KOPT-K1 (cell line): ENCODE data around the gene RNASE1.
"Not testable (repeated sequence)": the region's sequence is repeated elsewhere in the genome, so short reads cannot be mapped to it uniquely, and the experiment has no call there.

Experiments used
- H3K27ac ChIP-seq: fragments of 200-600 bp; sonication (generic); 2 replicates; pipeline ENCODE4 v1.5.1; 2016; ENCODE audit warnings: antibody characterized with exemption, mild to moderate bottlenecking, low read depth, low read length; ENCODE audit not compliant: poor library complexity, severe bottlenecking
- H3K36me3 ChIP-seq: fragments of 200-600 bp; sonication (generic); 2 replicates; pipeline ENCODE4 v1.5.1; 2017; ENCODE audit warnings: antibody characterized with exemption, mild to moderate bottlenecking, low read length, moderate library complexity; ENCODE audit not compliant: insufficient read depth
- H3K9me3 ChIP-seq: fragments of 200-600 bp; sonication (generic); 2 replicates; pipeline ENCODE4 v1.5.1; 2017; ENCODE audit warnings: antibody characterized with exemption, low read length, mild to moderate bottlenecking; ENCODE audit not compliant: insufficient read depth, poor library complexity, severe bottlenecking

Gene RNASE1

DNA sequence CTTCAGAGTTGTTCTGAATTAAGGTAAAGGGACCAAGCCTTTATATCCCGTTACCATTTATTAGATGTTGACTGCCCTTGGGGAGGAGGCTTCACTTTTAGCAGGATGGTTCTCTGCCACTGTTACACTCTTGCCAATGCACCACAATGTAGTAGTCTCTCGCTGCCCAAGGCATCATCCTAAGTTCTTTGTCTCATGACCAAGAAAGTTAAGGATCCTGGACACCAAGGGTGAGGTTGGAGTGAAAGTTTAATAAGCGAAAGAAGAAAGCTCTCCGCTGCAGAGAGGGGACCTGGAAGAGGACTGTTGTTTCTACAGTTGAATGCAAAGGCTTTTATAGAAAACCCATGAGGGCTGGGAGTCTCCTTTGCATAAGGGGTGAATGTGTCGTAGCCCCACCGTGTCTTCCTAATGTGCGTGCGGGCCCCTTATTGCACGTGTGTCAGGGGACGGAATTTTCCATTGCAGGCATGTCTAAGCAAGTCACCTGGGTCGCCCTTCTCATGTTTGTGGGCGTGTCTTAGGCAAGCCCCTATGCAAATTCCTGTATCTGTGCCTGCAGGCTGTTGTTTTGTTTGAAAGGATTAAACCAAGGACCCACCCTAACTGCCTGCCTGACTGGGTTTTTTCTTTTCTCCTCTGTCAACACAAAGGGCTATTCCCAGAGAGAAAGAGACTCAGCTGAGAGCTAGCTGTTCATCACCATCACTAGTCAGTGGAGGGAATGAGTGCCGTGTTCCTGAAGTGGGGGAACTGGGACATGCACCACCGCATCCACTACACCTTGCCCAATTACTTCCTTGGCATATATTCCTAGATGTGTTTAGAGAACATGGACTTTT lies 17.6 kb upstream of the RNASE1 start:
- H3K9me3 ChIP-seq = no peaks in the 10 kb centered on the region
- H3K27ac ChIP-seq = no peak overlapping the region
- no peaks in the 10 kb centered on the region for H3K36me3 ChIP-seq

DNA sequence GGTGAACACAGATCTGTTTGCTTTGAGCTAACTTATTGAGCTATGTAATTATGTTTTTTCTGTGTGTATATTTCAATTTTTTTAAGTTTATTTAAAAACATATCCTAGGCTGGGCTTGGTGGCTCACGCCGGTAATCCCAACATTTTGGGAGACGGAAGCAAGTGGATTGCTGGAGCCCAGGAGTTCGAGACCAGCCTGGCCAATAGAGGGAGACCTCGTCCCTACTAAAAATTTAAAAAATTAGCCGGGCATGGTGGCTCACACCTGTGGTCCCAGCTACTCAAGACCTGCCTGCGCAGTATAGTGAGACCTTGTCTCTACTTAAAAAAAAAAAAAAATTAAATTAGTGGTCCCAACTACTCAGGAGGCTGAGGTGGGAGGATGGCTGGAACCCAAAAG lies 16.2 kb upstream of the RNASE1 start:
- no peaks in the 10 kb centered on the region for H3K9me3 ChIP-seq

GRCh38 chr14:20815946-20816345 lies 13.3 kb upstream of the RNASE1 start:
- not testable (repeated sequence) for H3K9me3 ChIP-seq, H3K27ac ChIP-seq, H3K36me3 ChIP-seq

More for the DNA sequence above, 16.2 kb upstream of the RNASE1 start:
- no peaks in the 10 kb centered on the region for H3K36me3 ChIP-seq
- H3K27ac ChIP-seq = no peak overlapping the region

DNA sequence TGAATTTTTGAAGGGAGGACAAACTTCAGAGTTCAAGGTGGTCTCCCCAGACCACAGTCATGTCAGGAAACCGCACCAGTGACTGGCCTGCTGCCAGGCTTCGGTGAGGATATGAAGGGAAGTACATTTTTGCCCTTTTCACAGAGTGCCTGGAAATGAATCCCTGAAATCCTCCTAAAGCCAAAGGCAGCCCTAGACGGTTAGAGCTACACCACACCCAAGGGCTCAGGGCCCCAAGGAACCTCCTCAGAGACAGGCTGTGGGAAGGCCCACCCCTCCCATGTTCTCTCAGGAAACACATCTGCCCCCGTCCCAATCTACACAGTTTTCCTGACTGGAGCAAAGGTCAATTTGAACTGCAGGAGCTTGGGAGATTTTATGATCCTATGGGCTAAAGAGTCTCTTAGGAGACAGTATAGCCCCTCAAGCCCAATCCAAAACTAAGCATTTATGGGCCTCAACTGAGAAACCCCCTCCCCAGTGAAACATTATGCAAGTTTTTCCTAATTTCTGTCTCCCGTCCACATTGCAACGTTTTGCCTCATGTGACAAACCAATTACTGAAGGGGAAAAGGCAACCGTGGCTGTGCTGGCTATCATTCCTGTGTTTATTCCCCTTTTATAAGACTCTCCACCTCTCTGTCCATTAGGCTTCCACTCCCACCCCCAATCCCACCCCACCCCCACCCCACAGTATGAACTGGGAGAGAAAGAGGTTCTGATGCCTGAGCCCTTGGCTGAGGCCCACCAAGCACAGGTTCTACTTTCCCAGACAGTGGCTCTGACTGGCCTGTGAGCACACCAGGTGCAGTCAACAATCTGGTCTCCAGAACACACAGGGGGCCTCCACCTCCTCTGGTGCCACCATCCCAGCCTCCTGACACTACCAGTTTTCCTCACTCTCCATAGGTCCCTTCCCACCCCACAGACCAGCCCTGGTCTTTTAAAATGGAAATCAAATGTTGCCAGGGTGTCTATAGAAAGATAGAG lies 9.6 kb upstream of the RNASE1 start:
- Histone ChIP-seq H3K36me3 (no peaks in the 10 kb centered on the region), H3K27ac (no peak overlapping the region), H3K9me3 (no peaks in the 10 kb centered on the region)

DNA sequence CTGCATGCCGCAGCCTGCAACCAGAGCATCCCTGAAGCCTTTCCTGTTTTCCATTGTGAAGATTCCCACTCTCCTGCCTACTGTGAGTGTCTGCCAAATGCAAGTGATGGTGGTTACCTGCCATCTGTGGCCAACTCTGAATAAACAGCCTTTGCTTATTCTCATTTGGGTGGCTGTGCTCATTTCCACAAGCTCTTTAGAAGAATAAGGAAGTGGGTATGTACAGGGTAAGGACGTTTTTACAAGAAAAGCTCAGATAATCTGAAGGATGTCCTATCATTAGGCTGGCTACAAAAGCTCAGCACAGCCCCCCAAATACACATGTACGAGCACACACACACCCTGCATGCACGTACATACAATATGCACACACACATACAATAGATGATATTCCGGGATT lies 7.3 kb upstream of the RNASE1 start:
- no peaks in the 10 kb centered on the region for H3K9me3 ChIP-seq
- H3K36me3 ChIP-seq = no peaks in the 10 kb centered on the region

DNA sequence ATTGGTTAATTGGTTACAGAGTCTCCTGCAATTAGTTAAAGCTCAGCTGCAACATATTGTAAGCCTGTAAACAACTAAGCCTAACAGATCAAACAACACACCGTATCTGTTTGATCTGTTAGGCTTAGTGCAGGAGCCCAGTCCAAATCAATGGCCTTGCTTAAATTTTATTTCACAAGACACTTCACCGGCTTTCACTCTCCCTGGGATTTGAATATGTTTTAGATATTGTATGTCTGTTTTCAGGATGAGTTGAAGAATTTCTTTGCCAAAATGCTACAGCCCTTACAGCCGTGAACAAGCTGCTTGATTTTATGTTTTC lies 5.5 kb upstream of the RNASE1 start:
- H3K9me3 ChIP-seq = no peaks in the 10 kb centered on the region
- no peak overlapping the region for H3K27ac ChIP-seq
- no peaks in the 10 kb centered on the region for H3K36me3 ChIP-seq

More for the DNA sequence above, 7.3 kb upstream of the RNASE1 start:
- H3K27ac ChIP-seq = no peak overlapping the region

DNA sequence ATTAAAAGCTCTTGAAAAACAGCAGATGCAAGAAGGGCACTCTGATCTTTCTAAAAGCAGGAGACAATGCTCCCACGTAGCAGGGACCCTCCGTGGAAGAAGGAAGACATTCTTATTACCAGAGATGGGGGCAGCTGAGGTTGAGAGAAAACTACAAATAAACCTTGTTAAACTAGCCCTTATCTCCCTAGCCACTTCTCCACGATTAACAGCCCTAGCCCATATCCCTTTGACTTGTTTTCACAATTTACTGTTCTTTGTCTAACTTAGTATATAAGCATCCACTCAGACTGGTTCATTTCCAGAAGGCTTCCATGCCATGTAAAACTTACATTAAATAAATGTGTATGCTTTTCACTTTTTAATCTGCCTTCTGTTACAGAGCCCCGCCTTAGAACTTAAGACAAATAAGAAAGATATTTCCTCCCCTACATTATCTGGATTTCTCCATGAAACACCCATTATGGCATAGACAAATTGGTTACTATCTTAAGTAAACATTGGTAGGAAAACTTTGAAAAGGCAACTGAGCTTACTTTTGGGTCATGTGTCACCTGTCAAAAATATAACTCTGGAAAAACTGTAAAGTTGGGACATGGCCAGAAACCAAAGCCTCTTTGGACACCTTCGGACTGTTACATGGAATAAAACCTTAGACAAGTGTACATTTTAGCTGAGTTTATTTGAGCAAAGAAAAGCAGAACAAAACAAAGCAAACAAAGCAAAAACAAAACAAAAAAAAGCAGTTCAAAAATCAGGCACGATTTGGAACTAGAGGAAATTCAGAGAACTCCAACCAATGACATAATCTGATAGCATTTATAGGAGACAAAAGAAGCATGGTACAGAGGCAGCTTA lies 4.9 kb upstream of the RNASE1 start:
- H3K9me3 ChIP-seq = no peaks in the 10 kb centered on the region
- H3K27ac ChIP-seq = no peak overlapping the region
- H3K36me3 ChIP-seq = no peaks in the 10 kb centered on the region

DNA sequence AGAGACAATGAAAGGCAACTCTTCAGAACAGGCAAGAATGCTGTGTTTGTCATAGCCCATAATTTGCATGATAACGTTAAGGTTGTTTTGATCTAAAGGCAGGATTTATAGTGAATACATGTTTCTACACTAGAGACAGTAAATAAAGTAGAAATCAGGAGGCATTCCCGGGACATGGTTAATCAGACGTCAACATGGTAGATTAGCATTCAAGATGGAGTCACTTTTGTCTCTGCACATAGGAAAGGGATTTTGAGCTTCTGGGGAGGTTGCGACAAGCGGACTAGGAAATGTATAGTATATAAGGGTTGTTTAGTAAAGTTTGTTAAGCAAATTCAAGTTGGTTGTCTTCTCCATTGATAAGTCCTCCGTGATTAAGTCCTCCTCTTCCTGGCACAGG lies 2.8 kb upstream of the RNASE1 start:
- H3K9me3 ChIP-seq = no peaks in the 10 kb centered on the region
- H3K36me3 ChIP-seq = no peaks in the 10 kb centered on the region
- H3K27ac ChIP-seq = no peak overlapping the region

DNA sequence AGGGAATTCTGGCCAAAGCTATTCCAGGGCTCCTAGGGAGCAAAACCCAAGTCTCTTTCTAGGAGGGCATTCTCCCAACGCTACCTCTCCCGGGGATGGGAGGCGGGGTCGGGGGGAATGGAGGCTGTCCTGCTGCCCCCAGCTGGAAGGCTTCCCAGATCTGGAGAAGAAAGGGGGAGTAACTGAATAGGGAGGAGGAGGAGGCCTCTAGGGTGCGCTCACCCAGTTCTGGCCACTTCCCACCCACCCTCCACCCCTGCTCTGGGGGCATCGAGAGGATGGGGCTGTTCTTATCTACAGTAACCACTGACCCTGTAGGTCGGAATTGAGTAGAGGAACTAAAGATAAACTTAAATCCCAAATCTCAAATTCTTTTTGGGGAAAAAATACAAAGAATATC lies 579 bp upstream of the RNASE1 start:
- Histone ChIP-seq H3K27ac (no peak overlapping the region), H3K9me3 (no peaks in the 10 kb centered on the region), H3K36me3 (no peaks in the 10 kb centered on the region)

GRCh38 chr14:20801726-20802125 lies 918 bp downstream of the RNASE1 start:
- Histone ChIP-seq H3K9me3 (no peaks in the 10 kb centered on the region), H3K36me3 (no peaks in the 10 kb centered on the region), H3K27ac (no peak overlapping the region)

- no peaks in the 10 kb centered on the region for H3K9me3 ChIP-seq
- no peaks in the 10 kb centered on the region for H3K36me3 ChIP-seq
- no peak overlapping the region for H3K27ac ChIP-seq
These were observed 2.6 kb downstream of the RNASE1 start for GRCh38 chr14:20799892-20800544.

DNA sequence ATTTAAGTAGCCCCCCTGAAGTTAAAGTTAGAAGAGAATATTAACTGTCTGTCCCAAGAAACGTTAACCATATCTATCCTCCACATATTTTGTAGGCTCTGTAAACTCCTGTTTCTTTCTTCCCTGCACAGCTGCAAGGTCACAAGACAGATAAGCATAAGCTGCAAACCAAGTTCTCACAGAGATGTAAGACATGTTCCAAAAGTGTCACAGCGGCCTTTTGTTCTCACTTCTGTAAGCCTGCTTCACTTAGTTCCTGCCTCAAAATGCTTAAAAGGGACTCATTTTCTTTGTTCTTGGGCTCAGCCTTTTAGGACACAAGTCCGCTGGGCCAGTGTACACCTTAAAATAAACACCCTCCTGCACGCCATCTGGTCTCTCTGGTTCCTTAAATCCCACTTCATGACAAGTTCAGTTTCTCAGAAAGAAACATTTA lies 3.2 kb downstream of the RNASE1 start:
- no peaks in the 10 kb centered on the region for H3K9me3 ChIP-seq
- no peaks in the 10 kb centered on the region for H3K36me3 ChIP-seq
- H3K27ac ChIP-seq = no peak overlapping the region

DNA sequence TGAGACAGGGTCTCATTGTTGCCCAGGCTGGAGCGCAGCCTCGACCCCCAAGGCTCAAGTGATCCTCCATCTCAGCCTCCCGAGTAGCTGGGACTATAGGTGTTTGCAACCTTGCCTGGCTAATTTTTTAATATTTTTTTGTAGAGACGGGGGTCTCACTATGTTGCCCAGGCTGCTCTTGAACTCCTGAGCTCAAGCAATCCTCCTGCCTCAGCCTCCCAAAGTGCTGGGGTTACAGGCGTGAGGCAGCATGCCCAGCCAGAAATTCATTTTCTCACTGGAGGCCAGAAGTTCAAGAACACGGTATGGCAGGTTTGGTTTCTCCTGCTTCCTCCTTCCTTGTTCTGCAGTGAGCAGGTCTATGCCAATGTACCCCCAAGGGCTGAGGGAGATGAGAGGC lies 3.7 kb downstream of the RNASE1 start:
- Histone ChIP-seq H3K36me3 (no peaks in the 10 kb centered on the region), H3K9me3 (no peaks in the 10 kb centered on the region), H3K27ac (no peak overlapping the region)

DNA sequence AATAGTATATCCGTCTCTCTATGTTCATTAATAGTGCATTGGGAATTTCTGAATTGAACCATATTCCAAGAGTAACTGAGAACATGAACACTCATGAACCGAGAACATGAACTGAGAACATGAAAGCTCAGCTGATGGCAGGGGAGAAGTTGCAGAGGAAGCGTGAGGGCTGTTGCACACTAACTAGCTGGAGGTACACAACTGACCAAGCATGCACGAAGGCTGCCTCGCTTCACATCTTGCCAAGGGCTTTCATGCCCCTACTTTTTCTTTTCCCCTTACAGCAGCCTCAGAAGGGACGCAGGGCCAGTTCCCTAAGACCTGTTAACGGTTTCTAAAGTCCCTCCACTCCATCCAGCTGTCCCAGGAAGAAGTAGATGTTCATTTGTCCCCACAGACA lies 4.3 kb downstream of the RNASE1 start:
- H3K27ac ChIP-seq = no peak overlapping the region
- no peaks in the 10 kb centered on the region for H3K36me3 ChIP-seq
- no peaks in the 10 kb centered on the region for H3K9me3 ChIP-seq
